AG08395 (cell line): ENCODE measurements around the gene RASGRP1.
"Not testable (repeated sequence)": the region's sequence is repeated elsewhere in the genome, so short reads cannot be mapped to it uniquely, and the experiment has no call there.

Source experiments
- DNase-seq: peaks from one replicate; pipeline ENCODE4 v3.0.0; 2012; ENCODE audit warnings: mixed read lengths, low spot score

Gene RASGRP1

DNA sequence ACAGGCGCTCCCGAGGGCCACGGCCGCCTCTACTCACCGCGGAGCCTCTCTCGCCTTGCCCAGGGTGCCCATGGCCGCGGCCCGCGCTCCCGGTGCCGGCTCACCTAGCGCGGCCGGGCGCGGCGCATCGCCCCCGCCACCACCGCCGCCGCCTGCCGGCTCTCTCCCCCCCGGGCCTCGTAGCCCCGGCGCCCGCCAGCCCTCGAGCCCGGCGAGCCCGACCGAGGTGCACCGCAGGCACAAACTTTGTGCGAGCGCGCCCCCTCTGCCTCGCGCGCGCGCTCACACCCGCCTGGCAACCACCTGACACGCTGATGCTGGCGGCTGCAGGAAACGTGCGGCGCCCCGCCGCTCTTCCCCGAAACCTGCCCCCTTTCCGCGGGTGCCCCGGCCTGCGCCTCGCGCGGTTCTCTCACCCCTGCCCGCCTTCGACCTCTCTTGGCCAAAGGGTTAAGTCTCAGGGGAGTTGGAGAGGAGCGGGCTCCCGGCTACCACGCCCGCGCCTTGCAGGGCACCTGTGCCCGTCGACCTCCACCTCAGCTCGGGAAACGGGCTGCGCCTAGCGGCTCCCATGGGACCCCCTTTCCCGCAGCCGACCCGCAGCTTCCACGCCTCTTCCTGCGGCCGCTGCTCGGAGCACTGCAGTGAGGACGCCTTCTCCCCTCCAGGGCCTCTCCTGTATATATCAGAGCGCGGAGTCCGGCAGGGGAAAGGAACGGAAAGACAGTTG, at the start of gene RASGRP1:
Gene RASGRP1 (minus strand): TSS at position 258 of the 730 bp plus-strand sequence. CDS start 186 bp downstream, at position 72.
- peak; percentile 49 for DNase-seq

DNA sequence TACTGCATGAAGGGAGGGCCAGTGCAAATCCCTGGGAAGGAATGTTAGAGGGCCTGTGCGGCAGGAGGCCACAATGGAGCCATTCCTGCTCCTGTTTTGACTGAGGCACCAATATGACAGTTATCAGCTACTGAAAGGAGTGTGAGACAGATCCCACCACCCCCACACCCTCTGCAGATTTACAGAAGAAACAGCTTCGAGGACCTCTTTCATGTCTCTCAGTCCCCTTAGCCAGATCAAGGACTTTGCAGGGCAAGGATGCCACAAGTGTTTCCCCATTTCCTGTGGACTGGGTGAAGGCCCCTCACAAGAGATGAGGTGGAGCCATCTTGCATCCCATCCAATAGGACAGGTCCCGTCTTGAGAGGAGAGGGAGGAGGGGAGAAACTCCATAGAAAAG, 48.5 kb upstream of the RASGRP1 start:
- DNase-seq, result no peak

DNA sequence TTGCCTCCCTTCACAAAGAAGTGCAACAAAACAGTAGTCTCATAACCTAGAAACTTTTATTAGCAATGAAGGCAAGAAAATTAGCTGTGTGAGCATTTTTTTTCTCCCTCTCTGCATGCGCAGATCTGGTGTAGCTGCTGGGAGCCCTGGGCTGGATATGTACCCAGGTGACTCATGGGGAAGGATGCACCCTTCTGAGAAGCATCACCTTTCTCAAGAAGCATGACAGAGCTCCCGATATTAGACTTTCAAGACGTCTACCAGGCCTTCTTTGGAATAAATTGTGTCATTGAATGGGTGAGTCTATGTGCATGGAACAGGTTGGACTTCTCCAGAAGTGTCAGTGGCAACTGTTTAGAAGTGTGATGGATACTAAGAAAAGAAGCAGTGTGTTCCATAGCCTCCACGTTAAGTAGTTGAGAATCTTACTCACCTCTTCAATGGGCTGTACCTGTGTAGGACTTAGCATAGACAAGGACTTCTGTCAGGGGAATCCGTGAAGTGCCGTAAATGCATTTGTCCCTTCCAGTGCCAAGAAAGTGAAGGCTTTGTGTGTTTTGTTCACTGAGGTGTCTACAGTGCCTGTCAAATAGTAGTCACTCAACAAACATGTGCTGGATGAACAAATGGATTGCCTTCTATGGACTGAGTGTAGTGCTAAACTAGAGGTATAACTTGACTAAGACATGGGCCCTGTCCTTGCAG, 47.7 kb upstream of the RASGRP1 start:
- DNase-seq, result no peak

DNA sequence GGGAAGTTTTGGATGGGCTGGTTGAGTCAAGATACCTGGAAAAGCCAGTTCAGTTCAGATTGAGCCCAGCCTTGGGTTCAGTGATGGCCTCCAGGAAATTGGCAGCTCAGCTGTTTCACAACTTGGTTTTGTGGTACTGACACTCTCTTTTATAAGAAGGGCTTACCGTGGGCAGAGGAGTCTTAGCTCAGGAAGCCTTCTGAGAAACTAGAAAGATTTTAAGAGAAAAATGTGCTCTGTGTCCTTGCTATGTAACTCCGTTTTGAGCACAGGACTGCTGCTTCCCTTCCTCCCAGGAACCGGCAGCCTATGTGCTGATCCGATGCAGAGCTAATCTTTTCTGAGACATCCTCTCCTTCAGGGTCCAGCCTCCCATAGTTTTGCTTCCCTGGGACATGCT, 46.6 kb upstream of the RASGRP1 start:
- no peak for DNase-seq

DNA sequence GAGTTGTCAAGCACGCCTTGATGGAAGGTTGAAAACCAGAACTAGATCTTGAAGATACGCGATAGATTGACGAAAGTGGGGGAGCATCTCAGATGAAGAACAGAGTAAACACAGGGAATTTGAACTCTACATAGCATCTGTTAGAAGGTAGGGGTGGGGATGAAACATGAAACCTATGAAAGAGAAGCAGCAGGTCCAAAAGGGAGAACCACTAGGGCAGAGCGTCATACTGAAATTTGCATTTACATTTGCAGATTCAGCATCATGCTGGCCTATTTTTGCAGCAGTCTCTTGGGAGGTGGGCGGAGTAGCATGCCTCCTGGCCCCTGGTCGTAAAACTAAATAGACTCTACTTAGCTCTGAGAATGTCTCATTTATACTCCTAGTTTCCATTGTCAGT, 46.1 kb upstream of the RASGRP1 start:
- DNase-seq, result no peak

DNA sequence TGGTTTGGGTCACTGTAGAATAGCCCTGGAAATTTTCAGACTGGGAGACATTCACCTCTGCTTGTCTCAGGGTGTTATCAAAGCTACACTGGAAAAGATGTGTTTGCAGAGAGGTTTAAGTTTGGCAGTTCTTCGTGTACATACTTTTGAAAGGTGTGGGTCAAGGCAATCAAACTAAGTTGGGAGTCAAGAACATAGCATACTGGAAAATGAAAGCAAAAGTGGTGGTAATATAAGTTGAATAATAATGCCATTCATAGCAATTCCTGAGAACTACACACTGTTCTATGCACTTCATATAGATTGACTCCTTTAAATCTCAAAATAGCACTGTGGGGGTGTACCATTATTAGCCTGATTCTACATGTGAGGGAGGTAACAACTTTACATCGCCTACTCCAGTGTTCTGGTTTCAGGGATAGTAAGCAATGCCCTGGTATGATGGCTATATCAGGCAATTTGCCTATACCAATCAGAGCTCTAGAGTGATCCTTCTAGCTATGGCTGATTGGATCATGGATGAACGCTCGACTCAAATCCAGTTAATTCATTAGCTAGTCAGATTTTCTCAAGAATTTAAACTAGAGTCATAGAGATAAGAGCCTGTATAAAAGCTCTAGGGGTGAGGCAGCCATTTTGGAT, 44.6 kb upstream of the RASGRP1 start:
- no peak for DNase-seq

DNA sequence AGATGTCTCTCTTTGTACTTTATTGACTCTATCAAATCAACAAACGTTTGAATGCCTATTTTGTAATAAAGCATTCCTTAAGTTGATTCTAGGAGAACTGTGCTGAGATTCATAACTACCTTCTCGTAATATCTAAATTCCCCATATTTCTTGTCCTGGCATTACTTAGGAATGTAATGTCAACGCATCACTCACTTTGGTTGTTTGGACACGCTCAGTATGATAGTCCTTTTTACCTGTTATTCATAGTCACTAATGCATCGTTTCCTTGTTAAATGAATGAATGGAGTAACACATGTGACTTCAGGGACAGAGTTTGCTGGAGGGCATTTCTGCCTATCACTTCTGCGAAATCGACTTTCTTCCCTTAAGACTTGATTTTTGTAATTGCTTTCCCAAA, 44.1 kb upstream of the RASGRP1 start:
- no peak for DNase-seq

DNA sequence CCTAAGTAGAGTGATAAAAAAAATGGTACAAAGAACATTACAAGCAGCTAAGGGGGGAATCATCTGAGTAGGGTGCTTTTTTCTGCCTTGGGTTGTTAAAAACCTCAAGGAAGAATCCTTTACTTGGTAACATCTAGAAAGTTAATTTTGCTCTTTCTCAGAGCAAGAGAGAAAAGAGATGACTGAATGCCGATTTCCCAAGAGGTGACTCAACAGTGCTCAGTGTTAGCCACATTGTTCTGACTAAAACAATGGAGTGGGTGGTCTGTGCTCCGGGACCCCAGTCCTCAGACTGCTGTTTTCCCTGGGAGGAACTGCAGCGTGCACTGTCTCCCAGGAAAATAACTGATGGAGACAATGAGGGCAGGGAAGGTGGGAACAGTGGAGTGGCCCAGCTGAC, 41.1 kb upstream of the RASGRP1 start:
- no peak for DNase-seq

DNA sequence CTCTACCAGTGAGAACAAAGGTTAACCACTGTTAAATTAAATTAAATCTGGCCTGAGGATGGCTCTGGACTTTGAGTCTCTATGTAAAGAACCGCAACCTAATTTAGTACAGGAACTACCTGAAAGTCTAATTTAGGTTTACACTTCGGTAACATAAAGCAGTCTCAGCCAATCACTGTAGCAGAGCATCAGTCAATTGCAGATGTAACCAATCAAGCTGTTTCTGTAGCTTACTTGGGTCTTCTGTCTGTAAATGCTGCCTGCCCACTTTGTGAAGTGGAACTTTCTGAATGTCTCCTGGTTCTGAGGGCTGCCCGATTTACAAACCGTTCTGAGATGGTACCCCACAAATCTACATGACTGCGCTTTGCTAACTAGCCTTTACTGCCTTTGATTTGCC, 39.1 kb upstream of the RASGRP1 start:
- no peak for DNase-seq

DNA sequence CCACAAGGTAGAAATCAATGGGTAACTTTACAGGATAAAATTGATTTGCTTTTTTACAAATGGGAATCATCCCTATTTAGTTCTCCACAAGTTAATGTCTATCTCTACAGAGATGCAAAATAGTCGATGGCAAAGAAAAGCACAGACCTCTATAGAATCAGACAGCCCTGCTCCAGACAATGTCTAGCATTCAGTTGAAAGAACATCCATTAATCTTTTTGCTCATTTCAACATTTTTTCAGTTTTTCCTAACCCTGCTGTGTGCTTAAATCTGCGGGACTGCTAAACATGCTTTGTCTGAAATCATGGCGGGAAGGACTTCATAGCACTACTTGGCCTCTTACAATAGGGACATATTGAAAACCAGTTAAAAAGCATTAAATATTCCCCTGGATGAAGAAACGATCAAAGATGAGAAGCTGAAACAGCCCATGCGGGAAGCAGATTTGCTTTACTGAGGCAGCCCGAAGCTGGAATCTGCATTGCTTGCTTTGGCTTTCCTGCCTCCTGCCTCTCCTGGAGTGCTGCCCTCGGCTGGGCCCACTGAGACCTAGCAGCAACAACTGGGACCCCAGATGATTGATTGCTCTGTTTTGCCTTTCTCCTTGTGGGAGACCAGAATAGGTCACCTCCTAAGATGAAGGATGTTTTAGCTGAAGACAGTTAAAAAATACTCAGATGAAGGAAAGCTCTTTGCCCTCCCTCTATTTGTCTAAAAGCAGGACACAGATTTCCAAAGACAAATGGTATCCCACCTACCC, 38.5 kb upstream of the RASGRP1 start:
- DNase-seq, result no peak

DNA sequence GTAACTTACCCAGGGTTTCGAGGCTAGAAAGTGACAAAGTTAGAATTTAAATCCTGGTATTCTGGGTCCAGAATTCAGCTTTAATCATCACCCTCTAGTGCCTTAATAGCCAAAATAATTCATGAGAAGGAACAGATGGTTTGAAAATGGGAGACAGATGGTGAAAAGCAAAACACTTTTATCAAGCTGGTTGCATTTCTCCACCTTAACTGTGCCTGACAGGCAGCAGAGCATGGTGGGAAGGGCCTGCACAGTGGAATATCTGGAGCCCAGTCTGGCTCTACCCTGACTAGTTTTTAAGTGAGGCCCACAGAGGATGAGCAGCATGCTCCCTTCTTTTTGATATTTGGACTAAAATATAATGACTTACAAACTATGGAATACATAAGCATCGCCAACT, 35.6 kb upstream of the RASGRP1 start:
- no peak for DNase-seq

DNA sequence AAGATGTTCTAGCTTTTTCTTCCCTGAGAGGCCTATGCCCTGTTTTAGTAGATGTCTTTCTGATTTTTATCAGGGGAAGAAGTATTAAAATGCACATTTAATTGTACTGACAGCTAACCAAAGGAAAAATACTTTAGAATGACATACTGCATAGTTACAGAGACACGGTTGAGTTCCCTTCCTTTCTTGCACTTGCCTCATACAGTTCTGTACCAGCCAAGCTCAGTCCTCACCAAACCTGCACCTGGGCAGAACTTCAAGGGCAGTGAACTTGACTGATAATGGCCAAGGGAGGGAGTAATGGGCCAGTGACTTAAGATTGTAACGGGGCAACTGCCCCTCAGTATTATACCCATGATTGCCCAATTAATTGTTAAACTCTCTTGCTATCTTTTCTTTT, 34.1 kb upstream of the RASGRP1 start:
- DNase-seq, result no peak

DNA sequence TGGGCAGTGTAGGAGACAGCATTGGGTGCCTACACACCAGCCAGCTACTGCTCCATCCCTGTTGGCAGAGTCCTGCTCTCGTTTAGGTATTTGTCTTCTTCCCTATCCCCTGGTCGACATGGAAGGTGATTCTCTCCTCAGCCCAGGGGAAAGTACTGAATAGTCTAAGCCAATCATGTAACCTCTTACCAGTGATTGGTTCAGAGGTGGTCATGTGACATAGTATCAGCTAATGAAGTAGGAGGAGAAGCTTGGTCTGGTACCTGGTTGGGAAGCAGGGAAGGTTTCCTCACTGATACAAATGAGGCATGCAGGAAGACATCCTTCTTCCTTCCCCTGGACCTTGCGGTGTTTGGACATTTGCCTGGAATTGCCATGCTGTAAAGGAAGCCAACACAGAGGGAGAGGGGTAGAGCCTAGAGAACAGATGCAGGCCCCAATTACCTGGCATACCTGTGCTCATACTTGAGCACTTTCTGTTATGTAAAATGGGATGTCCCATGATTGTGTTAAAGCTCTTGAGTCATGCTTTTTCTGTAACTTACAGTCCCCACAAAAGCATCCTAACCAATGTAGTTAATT, 32.7 kb upstream of the RASGRP1 start:
- DNase-seq, result no peak

DNA sequence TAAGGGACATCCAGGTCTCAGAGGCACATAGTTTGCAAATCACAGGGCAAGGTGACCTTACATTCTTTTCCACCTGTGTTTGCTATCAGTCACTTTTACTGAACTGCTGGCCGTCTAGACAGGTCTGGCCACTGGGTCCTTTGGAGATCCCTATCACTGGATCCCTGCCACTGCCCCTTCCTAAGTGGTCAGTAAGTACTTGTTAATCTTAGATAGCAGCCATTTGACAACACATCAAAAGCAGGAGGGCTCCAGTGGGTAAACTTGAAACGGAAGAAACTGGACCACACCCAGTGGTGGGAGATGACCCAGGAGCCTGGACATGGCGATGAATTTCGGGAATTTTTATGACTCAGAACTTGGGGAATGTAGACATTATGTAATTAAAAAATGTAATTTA, 28.9 kb upstream of the RASGRP1 start:
- no peak for DNase-seq

DNA sequence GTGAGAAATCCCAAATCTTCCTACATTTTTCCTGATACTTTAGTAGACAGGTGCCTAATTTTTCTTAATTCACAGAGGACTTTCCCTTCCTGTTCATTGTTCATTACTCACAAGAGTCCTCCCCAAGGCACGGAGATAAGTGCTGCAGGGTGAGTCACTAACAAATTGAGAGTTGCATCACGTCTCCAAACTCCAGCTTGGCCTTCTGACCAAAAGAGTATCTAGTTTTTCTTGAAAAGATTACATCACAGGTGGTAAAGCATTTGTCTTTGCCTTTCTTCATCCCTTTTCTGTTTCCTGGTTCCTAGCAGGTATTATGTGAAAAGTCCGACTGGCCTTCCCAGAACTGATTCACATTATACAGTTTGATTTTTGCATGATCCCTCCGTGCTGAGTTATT, 24.9 kb upstream of the RASGRP1 start:
- DNase-seq, result peak; percentile 76

DNA sequence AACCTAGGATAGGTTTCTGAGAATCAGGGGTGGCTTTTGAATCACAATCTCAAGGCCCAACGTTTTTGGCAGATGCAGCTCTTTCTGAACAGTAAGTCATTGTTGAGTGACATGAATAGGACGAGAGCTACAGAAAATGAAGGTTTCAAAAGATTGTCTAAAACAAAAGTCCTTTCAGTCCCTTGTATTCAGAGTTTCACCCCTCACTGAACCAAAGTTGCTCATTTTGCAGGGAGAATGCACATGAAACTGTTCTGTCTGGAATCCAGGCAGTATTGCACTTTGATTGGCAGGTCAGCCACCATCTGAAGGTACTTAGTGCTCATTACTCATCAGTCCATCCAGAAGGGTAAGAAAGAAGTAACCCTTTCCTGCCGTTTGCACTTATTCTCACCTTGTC, 24.1 kb upstream of the RASGRP1 start:
- no peak for DNase-seq

DNA sequence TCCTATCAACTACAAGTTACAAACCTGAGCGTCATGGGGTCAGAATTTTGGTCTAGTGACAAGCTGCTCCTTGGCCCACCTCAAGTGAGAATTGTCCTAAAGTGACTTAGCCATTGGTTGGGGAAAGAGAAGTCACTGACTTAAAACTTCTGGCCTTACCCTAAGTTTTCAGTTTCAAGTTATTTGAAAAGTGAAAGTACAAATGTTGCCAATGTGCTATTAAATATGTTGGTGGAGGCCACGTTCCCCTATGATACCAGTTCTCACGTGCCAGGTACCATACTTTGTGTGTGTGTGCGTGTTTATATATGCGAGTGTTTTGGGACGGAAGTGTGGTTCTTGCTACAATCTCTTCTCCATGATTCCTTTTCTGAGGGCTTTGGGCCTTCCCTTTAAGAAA, 22.6 kb upstream of the RASGRP1 start:
- no peak for DNase-seq

DNA sequence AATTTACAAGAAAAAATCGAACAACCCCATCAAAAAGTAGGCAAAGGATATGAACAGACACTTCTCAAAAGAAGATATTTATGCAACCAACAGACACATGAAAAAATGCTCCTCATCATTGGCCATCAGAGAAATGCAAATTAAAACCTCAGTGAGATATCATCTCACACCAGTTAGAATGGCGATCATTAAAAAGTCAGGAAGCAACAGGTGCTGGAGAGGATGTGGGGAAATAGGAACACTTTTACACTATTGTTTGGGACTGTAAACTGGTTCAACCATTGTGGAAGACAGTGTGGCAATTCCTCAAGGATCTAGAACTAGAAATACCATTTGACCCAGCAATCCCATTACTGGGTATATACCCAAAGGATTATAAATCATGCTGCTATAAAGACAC, 21.4 kb upstream of the RASGRP1 start:
- DNase-seq, result not testable (repeated sequence)

DNA sequence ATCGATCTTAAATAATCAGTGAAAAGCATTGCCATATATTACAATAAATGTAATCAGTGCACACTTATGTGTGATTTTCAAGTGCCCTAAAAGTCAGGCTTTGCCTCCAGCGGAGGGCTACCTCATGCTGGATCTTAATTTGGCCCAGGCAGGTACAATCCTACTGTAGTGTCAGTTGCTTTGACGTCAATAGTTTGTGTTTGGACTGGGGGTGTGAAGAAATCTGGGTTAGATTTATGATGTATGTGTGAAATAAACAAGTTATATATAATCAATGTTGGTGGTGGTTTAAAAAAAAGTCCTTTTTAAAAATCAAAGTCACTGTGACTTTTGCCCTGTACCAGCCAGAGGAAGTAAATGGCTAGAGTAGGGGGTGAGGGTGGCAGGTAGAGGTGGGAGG, 14.0 kb upstream of the RASGRP1 start:
- DNase-seq, result no peak

DNA sequence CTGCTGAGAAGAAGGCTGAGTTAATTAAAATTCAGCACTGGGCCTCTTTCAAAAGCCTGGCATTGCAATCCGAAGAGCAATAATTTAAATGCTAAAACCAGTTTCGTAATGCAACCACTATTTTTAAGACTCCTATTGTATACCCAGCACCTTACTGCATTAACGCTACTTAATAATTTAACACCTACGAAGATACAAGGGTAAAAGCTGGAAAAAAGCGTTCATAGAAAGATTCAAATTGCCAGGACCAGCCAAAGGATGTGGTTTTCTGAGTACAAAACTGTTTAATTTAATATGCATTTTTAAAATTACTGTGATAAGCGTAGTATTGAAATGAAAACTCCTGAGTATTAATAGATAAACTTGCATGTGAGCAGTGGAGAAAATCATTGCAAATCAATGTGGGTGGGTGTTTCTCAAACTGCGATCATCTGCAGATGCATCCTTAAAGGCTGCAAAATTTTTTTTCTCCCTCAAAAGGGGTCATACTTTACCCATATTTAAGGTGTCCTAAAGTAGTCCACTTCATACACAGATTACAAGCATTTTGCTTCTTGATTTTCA, 12.9 kb upstream of the RASGRP1 start:
- DNase-seq, result no peak

DNA sequence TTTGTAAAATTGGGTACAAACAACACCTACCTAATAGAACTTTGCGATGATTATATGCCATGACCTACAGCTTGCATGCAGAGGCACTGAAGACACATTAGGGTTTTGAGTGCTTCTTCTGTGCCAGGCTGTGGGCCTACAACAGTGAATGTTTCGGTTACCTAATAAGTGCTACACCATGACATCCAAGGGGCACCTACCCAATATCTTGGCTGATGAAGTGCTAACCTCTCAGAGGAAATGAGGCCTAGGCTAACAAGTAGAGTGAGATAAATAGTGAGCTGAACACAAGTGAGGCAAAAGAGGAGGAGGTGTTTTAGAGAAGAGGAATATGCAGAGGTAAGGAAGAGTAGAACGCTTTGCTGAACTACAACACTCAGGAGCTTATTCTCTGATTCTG, 12.2 kb upstream of the RASGRP1 start:
- DNase-seq, result no peak

DNA sequence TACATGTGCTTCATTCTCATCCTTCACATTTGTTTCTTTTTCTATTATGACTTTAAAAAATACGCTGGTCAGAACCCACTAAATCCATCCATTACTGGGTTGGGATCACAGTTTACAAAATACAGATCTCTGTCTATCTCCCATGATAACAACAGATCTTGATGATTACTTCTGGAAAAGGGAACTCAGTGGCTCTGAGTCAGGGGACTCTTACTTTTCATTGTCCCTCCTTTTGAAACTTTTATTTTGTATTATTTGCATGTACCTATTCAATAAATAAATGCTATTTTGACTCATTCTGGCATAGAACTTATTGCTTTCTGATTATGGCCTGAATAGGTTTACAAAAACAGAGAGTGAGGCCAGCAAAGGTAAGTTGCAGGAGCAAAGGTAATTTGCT, 11.6 kb upstream of the RASGRP1 start:
- no peak for DNase-seq
